Panc1 (cell line): ENCODE measurements around the gene CRYBG3. TPM values are rescaled to one million over a fixed set of nuclear protein-coding genes. Genes with fewer than 3 reads are reported as not detected.

ENCODE experiments used
- ATAC-seq: fragments of 200-7000 bp; cut with Tn5 transposase; 2 replicates; pipeline ENCODE4 v1.9.1; 2020; ENCODE audit warnings: mild to moderate bottlenecking, moderate library complexity
- BruUV-seq: library from RNA; stranded (reverse); fragments of 400-500 nt; replicated peaks from 2 replicates; lab custom pipeline; 2021; lab: Mats Ljungman, UMichigan
- CTCF ChIA-PET: fragments of 300-600 bp; sonication (Branson Sonifier 250); formaldehyde crosslinking; loops from one replicate; lab custom pipeline; 2022; ENCODE audit warnings: antibody characterized with exemption; lab: Charles Lee
- POLR2A ChIA-PET: fragments of 300-600 bp; sonication (Branson Sonifier 250); formaldehyde crosslinking; loops from one replicate; lab custom pipeline; 2022; ENCODE audit warnings: antibody characterized with exemption; lab: Charles Lee
- DNase-seq: peaks from one replicate; pipeline ENCODE4 v3.0.0-alpha.2; 2010; ENCODE audit warnings: low read depth, low spot score
- H3K27ac ChIP-seq: 2 replicates; pipeline ENCODE4 v1.5.1; 2011; ENCODE audit warnings: mild to moderate bottlenecking, low read length, inconsistent platforms
- H3K27me3 ChIP-seq: fragments of 200-500 bp; sonication (Bioruptor generic); 2 replicates; pipeline ENCODE4 v1.6.0; 2014; ENCODE audit warnings: low read length, inconsistent platforms; ENCODE audit not compliant: control insufficient read depth, insufficient read depth
- H3K36me3 ChIP-seq: fragments of 200-500 bp; sonication (Bioruptor generic); 2 replicates; pipeline ENCODE4 v1.5.1; 2014; ENCODE audit warnings: inconsistent platforms, mild to moderate bottlenecking, low read length, moderate library complexity; ENCODE audit not compliant: control insufficient read depth, insufficient read depth
- H3K4me1 ChIP-seq: 2 replicates; pipeline ENCODE4 v1.5.1; 2011; ENCODE audit warnings: inconsistent platforms, mild to moderate bottlenecking, low read length, moderate library complexity; ENCODE audit not compliant: control insufficient read depth, insufficient read depth
- H3K4me3 ChIP-seq, 2 experiments: 2 replicates each; pipeline ENCODE4 v1.5.1; 2011 to 2012; ENCODE audit warnings: low read depth in 2 of 2, low read length in 2 of 2, mild to moderate bottlenecking in 2 of 2, inconsistent platforms in 1 of 2, moderate library complexity in 1 of 2
- H3K9me3 ChIP-seq: fragments of 200-500 bp; sonication (Bioruptor generic); 2 replicates; pipeline ENCODE4 v1.5.1; 2014; ENCODE audit warnings: low read depth, mild to moderate bottlenecking, inconsistent platforms, low read length, moderate library complexity; ENCODE audit not compliant: control insufficient read depth, insufficient read depth
- POLR2AphosphoS5 ChIP-seq: IDR thresholded peaks from 2 replicates; pipeline ENCODE4 v1.6.1; 2012; ENCODE audit warnings: mild to moderate bottlenecking, low read depth, low read length, moderate library complexity
- SIN3A ChIP-seq: IDR thresholded peaks from 2 replicates; pipeline ENCODE4 v1.6.1; 2012; ENCODE audit warnings: low read depth, mild to moderate bottlenecking, low read length, moderate library complexity, borderline replicate concordance; ENCODE audit not compliant: insufficient read depth
- TCF7L2 ChIP-seq: IDR thresholded peaks from 2 replicates; pipeline ENCODE4 v1.6.1; 2011; ENCODE audit warnings: mild to moderate bottlenecking, low read depth, low read length, inconsistent platforms
- in situ Hi-C: cut with HindIII; loops from 2 replicates; pipeline ENCODE4 v1.10.0; 2016; ENCODE audit warnings: low sequenced_read_pairs, low pct_unique_long_range_greater_than_20kb
- intact Hi-C: fragments of 100-400 bp; cut with micrococcal nuclease; formaldehyde crosslinking; loops from one replicate; pipeline ENCODE4 v1.10.0; 2022; ENCODE audit not compliant: unreplicated experiment
- total RNA-seq: library from RNA; stranded (reverse); gene quantifications from one replicate; pipeline ENCODE4 v1.2.1, GENCODE V29; 2021; ENCODE audit not compliant: unreplicated experiment
- TF ChIP-seq, protein P1 (sequence below): fragments of 450-650 bp; IDR thresholded peaks from 2 replicates; pipeline ENCODE4 v1.5.1; 2017; ENCODE audit warnings: mild to moderate bottlenecking
- TF ChIP-seq, protein P2 (sequence below), 2 experiments: IDR thresholded peaks; 2 replicates each; pipeline ENCODE4 v1.6.1; 2011 to 2012; ENCODE audit warnings: low read depth in 2 of 2, control low read depth in 1 of 2, low read length in 1 of 2, mild to moderate bottlenecking in 1 of 2, moderate library complexity in 1 of 2; ENCODE audit not compliant: insufficient read depth in 1 of 2

CRYBG3 gene
- total RNA-seq, 1 experiment from 2014 or later: 24.6 TPM

DNA sequence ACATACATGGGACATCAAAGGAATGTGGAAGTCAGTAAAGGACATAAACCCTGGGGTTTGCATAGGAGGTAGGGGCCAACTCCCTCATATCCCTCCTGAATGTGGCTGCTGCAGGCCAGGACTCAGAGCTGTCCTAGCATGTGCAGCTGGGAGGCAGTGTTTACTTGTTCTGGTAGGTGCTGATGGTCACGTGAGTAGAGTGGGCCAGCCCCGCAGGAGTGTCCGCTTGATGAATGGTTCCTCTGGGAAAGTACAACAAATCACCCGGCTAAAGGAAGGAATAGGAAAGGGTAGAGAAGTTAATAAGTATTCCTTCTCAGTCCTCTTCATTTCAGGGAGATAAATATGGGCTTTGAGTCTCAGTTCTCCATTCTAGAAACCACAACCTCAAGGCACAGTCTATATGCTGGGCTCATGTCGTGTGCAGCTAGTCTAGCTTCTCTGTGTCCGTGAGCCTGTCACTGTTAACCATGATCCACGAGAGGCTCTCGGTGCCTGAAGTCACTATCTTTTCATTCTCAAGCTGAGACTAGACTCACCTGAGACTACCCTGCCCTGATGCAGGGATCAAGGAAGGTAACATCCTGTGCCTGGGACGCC, 132.5 kb downstream of the CRYBG3 start:
- peaks cover 10% of the 10 kb centered on the region; the same call in 1 of the 2 replicates for H3K36me3 ChIP-seq
- H3K9me3 ChIP-seq: no peaks in the 10 kb centered on the region
- intact Hi-C loops (no loop called here), in situ Hi-C loops (no loop called here)
- ChIA-PET CTCF (no interaction called here), POLR2A (no interaction called here)
- no peaks in the 10 kb centered on the region for H3K4me1 ChIP-seq
- no peak overlapping the region for H3K4me3 ChIP-seq
- DNase-seq (no peak), ATAC-seq (no peak)
- H3K27ac ChIP-seq: no peak overlapping the region
- H3K27me3 ChIP-seq: no peaks in the 10 kb centered on the region
- BruUV-seq: no TSS peak
- TF ChIP-seq SIN3A: no peak
- TF ChIP-seq, protein P1, sequence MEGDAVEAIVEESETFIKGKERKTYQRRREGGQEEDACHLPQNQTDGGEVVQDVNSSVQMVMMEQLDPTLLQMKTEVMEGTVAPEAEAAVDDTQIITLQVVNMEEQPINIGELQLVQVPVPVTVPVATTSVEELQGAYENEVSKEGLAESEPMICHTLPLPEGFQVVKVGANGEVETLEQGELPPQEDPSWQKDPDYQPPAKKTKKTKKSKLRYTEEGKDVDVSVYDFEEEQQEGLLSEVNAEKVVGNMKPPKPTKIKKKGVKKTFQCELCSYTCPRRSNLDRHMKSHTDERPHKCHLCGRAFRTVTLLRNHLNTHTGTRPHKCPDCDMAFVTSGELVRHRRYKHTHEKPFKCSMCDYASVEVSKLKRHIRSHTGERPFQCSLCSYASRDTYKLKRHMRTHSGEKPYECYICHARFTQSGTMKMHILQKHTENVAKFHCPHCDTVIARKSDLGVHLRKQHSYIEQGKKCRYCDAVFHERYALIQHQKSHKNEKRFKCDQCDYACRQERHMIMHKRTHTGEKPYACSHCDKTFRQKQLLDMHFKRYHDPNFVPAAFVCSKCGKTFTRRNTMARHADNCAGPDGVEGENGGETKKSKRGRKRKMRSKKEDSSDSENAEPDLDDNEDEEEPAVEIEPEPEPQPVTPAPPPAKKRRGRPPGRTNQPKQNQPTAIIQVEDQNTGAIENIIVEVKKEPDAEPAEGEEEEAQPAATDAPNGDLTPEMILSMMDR: no peak
- TF ChIP-seq, protein P2, sequence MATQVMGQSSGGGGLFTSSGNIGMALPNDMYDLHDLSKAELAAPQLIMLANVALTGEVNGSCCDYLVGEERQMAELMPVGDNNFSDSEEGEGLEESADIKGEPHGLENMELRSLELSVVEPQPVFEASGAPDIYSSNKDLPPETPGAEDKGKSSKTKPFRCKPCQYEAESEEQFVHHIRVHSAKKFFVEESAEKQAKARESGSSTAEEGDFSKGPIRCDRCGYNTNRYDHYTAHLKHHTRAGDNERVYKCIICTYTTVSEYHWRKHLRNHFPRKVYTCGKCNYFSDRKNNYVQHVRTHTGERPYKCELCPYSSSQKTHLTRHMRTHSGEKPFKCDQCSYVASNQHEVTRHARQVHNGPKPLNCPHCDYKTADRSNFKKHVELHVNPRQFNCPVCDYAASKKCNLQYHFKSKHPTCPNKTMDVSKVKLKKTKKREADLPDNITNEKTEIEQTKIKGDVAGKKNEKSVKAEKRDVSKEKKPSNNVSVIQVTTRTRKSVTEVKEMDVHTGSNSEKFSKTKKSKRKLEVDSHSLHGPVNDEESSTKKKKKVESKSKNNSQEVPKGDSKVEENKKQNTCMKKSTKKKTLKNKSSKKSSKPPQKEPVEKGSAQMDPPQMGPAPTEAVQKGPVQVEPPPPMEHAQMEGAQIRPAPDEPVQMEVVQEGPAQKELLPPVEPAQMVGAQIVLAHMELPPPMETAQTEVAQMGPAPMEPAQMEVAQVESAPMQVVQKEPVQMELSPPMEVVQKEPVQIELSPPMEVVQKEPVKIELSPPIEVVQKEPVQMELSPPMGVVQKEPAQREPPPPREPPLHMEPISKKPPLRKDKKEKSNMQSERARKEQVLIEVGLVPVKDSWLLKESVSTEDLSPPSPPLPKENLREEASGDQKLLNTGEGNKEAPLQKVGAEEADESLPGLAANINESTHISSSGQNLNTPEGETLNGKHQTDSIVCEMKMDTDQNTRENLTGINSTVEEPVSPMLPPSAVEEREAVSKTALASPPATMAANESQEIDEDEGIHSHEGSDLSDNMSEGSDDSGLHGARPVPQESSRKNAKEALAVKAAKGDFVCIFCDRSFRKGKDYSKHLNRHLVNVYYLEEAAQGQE (IDR thresholded peaks at IDR 0.05; ENCODE audit: insufficient read depth in 1 of 2, low read depth in 2 of 2, low read length in 1 of 2): no peak
- no peak for TF ChIP-seq TCF7L2
- TF ChIP-seq POLR2AphosphoS5: no peak

DNA sequence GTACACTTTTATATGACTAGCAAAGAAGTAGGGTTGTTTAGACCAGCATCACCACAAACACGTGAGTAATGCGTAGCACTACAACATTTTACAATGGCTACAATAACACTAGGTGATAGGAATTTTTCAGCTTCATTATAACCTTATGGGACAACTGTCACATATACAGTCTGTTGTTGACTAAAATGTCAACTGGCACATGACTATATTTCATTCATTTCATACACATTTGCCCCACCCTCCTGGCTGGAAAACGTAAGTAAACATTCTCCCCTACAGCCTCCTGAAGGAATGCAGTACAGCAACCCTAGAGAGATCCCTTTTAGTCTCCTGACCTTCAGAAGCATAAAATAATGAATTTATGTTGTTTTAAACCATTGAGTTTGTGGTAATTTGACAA, 134.2 kb downstream of the CRYBG3 start:
- Histone ChIP-seq H3K27me3 (no peaks in the 10 kb centered on the region), H3K9me3 (no peaks in the 10 kb centered on the region), H3K4me3 (no peak overlapping the region), H3K27ac (no peak overlapping the region), H3K36me3 (peaks cover 16% of the 10 kb centered on the region), H3K4me1 (no peaks in the 10 kb centered on the region)
- POLR2A ChIA-PET: no interaction called here
- in situ Hi-C loops: no loop called here
- BruUV-seq: no TSS peak
- DNase-seq: no peak
- TF ChIP-seq TCF7L2 (no peak), POLR2AphosphoS5 (no peak), SIN3A (no peak)
- TF ChIP-seq, protein P2 (IDR thresholded peaks at IDR 0.05; ENCODE audit: insufficient read depth in 1 of 2, low read depth in 2 of 2, low read length in 1 of 2): no peak
- TF ChIP-seq, protein P1: no peak
- no peak for ATAC-seq
- CTCF ChIA-PET: no interaction called here
- intact Hi-C loops: no loop called here
